ENCODE data around the gene TFEB. TPM values are rescaled to one million over a fixed set of nuclear protein-coding genes. Genes with fewer than 3 reads are reported as not detected.
A peak's percentile ranks its signal among the peaks of the same experiment; 100 is the strongest.

Gene TFEB
- total and polyA plus RNA-seq, 2 donors (not counting 3 experiments of a cell fraction or from before 2014, with no cell fraction given) = 4.9 to 6.6 TPM

GRCh38 chr6:41682497-41683272 is 52.7 kb downstream of the TFEB start:
- H3K36me3 ChIP-seq (ENCODE audit: control insufficient read depth in 2 of 2, extremely low read depth in 1 of 2, insufficient read depth in 2 of 2, low read length in 2 of 2) = no peaks in the 10 kb centered on the region
- ChIA-PET CTCF (interaction anchor here (0.6 to 5.0 kb wide), 55 partner anchors 8 to 376 kb away, joined by 3 to 226 read pairs (median 5); partner anchors contain the start of gene TOMM6), POLR2A (interaction anchor here (0.7 to 1.0 kb wide), 2 partner anchors 80 to 237 kb away, joined by 4 read pairs; no protein-coding TSS in a partner anchor)
- FAIRE-seq (no peak), DNase-seq (ENCODE audit: low read depth, low spot score) (no peak)
- no peaks in the 10 kb centered on the region for H3K79me2 ChIP-seq (ENCODE audit: control insufficient read depth, insufficient read depth, low read length)
- TF ChIP-seq POLR2AphosphoS5 (IDR thresholded peaks at IDR 0.05; ENCODE audit: insufficient read depth, low read depth, low read length) (no peak), JUN (IDR thresholded peaks at IDR 0.05; ENCODE audit: borderline replicate concordance, insufficient read depth, insufficient read length, low read depth) (no peak), FOS (IDR thresholded peaks at IDR 0.05; ENCODE audit: borderline replicate concordance, insufficient read depth, low read length) (no peak), GATA2 (IDR thresholded peaks at IDR 0.05; ENCODE audit: insufficient read depth, insufficient read length, low read depth, low read length) (no peak), MAX (IDR thresholded peaks at IDR 0.05; ENCODE audit: insufficient read depth, insufficient read length) (no peak), POLR2A (IDR thresholded peaks at IDR 0.05; ENCODE audit: low read depth, low read length) (no peak), CTCF (IDR thresholded peaks at IDR 0.05; ENCODE audit: extremely low read depth in 1 of 2, insufficient read depth in 1 of 2, low read depth in 1 of 2, low read length in 2 of 2) (no peak), EZH2 (IDR thresholded peaks at IDR 0.05; ENCODE audit: borderline replicate concordance, low read depth, low read length, severe bottlenecking) (no peak), MYC (IDR thresholded peaks at IDR 0.05; ENCODE audit: low read depth, low read length) (no peak)
- peak overlapping the region in 1 of 3 experiments; percentile 35 for H3K4me3 ChIP-seq (replicated peaks in 1 of 3; ENCODE audit: insufficient read depth in 1 of 3, low read depth in 1 of 3, low read length in 3 of 3)
- H3K9me3 ChIP-seq (replicated peaks; ENCODE audit: control insufficient read depth, insufficient read depth, low read length) = no peaks in the 10 kb centered on the region
- dilution Hi-C loops (cut with MboI; ENCODE audit: extremely low pct_ligation_motif_present, low sequenced_read_pairs) (no loop called here), intact Hi-C loops (cut with micrococcal nuclease) (loop anchor here (1.0 to 2.0 kb wide), 7 partner anchors 26 to 313 kb away; no protein-coding TSS in a partner anchor)
- no peaks in the 10 kb centered on the region for H3K9me1 ChIP-seq (replicated peaks; ENCODE audit: control insufficient read depth, extremely low read depth, insufficient read depth, low read length)
- H3K27ac ChIP-seq (ENCODE audit: insufficient read depth, low read depth, low read length) = no peak overlapping the region
- H3K9ac ChIP-seq (replicated peaks; ENCODE audit: extremely low read depth, insufficient read depth, low read length) = peak overlapping the region; percentile 54
- no TSS peak for BruUV-seq (replicated peaks)
- no peaks in the 10 kb centered on the region for H4K20me1 ChIP-seq (replicated peaks; ENCODE audit: control insufficient read depth, extremely low read depth, insufficient read depth, low read length)
- peak overlapping the region; percentile 95 for H2AFZ ChIP-seq (ENCODE audit: low read depth, low read length)
- H3K4me2 ChIP-seq (ENCODE audit: insufficient read depth, low read length) = peak overlapping the region; percentile 64
- no peaks in the 10 kb centered on the region for H3K27me3 ChIP-seq (ENCODE audit: control insufficient read depth in 2 of 2, insufficient read depth in 2 of 2, low read length in 2 of 2)
- H3K4me1 ChIP-seq (ENCODE audit: control insufficient read depth, extremely low read depth, insufficient read depth, low read length) = peaks cover 8% of the 10 kb centered on the region

All from endothelial cell of umbilical vein (primary cell).